ENCODE measurements around the gene SLC6A3. TPM values are rescaled to one million over a fixed set of nuclear protein-coding genes. Genes with fewer than 3 reads are reported as not detected.

Gene SLC6A3
- total and polyA plus RNA-seq, 7 donors, result under 0.01 to 0.01 TPM; not detected in 5

DNA sequence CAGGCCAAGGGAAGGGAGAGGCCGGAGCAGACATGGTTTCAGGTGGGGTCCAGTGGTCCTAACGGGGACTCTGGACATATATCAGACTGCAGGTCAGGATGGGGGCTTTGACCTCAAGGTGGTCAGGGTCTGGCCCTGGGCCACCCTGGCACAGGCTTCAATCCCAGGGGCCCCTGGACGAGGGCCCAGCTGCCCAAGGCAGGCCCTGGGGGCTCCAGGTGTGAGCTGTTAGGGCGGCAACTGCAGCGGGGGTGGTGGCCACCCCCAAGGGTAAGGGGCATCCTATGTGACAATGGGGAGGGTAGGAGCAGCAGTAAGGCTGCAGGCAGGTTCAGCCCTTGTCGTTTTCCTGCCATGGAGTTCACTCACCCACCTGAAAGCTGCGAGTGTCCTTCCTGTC is 54.9 kb downstream of the SLC6A3 start:
- DNase-seq, result peak in 1 of 2 donors; percentile 25
- TF ChIP-seq CTCF (IDR thresholded peaks at IDR 0.05), result no peak
- WGBS, 3 donors, result 64 to 71% (median 66%) methylated on average over 7 of the region's 7 CpGs
- Histone ChIP-seq H3K4me3 (no peak overlapping the region), H3K9me3 (no peaks in the 10 kb centered on the region), H3K27me3 (ENCODE audit: insufficient read depth in 3 of 3, low read length in 2 of 3) (peaks cover 3 to 80% (median 28%) of the 10 kb centered on the region in 3 donors), H3K4me1 (no peaks in the 10 kb centered on the region), H3K27ac (no peak overlapping the region), H3K36me3 (ENCODE audit: insufficient read depth in 1 of 2, low read depth in 1 of 2) (no peaks in the 10 kb centered on the region)
- intact Hi-C loops (cut with DNase I), result no loop called here
- ATAC-seq, result no peak

- Histone ChIP-seq H3K27ac (no peak overlapping the region), H3K36me3 (ENCODE audit: insufficient read depth in 1 of 2, low read depth in 1 of 2) (no peaks in the 10 kb centered on the region), H3K4me3 (no peak overlapping the region), H3K4me1 (no peaks in the 10 kb centered on the region), H3K9me3 (no peaks in the 10 kb centered on the region), H3K27me3 (ENCODE audit: insufficient read depth in 3 of 3, low read length in 2 of 3) (peaks cover 3 to 77% (median 22%) of the 10 kb centered on the region in 3 donors)
- TF ChIP-seq CTCF (IDR thresholded peaks at IDR 0.05), result no peak
- intact Hi-C loops (cut with DNase I), result loop anchor here in 1 of 2 donors (10.0 kb wide), 1 partner anchor 256 kb away; no protein-coding TSS in a partner anchor
- 88 to 94% (median 93%) methylated on average over 4 of the region's 4 CpGs for WGBS, 3 donors
- DNase-seq, result no peak
- ATAC-seq, result no peak
These were observed 56.8 kb downstream of the SLC6A3 start for GRCh38 chr5:1388383-1388967.

DNA sequence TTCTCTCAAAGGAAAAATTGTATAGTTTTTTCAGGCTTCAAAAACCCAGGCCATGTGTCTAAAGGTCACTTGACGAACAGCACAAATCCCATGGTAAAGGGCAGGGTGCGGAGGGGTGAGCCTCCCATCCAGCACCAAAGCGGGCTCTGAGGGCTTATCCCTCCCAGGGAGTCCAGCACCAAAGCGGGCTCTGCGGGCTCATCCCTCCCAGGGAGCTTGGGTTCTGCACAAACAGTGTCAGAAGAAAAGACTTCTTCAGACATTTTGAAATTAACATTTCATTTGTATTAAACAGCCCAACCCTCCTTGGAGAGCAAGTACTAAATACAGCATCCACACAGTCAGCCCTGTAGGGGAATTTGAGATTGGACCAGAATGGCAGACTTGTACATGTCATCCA is 57.4 kb downstream of the SLC6A3 start:
- H3K4me3 ChIP-seq, result no peak overlapping the region
- WGBS, 3 donors, result 81 to 88% (median 87%) methylated on average over 5 of the region's 5 CpGs
- ATAC-seq (no peak), DNase-seq (peak in 1 of 2 donors; percentile 26)
- TF ChIP-seq CTCF (IDR thresholded peaks at IDR 0.05), result no peak
- H3K27me3 ChIP-seq (ENCODE audit: insufficient read depth in 3 of 3, low read length in 2 of 3), result peaks cover 3 to 82% (median 22%) of the 10 kb centered on the region in 3 donors
- H3K36me3 ChIP-seq (ENCODE audit: insufficient read depth in 1 of 2, low read depth in 1 of 2), result no peaks in the 10 kb centered on the region
- H3K27ac ChIP-seq, result no peak overlapping the region
- H3K4me1 ChIP-seq, result no peaks in the 10 kb centered on the region
- H3K9me3 ChIP-seq, result no peaks in the 10 kb centered on the region
- intact Hi-C loops (cut with DNase I), result loop anchor here in 1 of 2 donors (10.0 kb wide), 1 partner anchor 257 kb away; no protein-coding TSS in a partner anchor

DNA sequence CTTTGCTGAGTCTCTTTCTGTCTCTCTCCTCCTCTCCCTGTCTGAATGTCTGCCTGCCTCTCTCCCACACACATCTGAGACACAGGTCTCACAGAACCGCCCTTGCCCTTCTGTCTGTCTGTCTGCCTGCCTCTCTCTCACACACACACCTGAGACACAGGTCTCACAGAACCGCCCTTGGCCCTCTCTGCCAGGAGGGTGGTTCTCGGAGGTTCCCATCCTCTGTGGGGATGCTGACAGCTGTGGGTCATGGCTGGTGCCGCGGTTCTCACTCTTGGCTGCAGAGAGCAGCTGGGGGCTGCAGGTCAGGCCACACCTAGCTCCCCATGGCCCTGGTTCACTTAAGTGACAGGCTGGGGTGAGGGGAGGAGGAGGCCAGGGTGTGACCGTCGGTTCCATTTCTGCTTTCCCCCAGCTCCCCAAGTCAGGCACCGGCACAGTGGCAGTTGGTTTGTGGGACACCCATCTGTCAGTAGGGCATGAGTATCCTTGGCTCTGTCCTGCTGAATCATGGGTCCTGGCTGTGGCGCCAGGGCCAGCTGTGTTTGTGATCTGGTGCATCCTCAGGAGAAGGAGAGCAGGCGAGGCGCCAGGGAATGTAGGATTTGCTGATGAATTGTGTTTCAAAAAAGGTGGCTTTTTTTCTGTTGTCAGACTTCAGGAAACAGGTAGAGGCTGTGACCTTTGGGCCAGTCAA is 58.0 kb downstream of the SLC6A3 start:
- Histone ChIP-seq H3K4me3 (no peak overlapping the region), H3K27me3 (ENCODE audit: insufficient read depth in 3 of 3, low read length in 2 of 3) (peaks cover 3 to 81% (median 20%) of the 10 kb centered on the region in 3 donors), H3K27ac (no peak overlapping the region), H3K4me1 (no peaks in the 10 kb centered on the region), H3K9me3 (no peaks in the 10 kb centered on the region), H3K36me3 (ENCODE audit: insufficient read depth in 1 of 2, low read depth in 1 of 2) (no peaks in the 10 kb centered on the region)
- no peak for TF ChIP-seq CTCF (IDR thresholded peaks at IDR 0.05)
- no peak for ATAC-seq
- WGBS, 3 donors, result 25 to 38% (median 34%) methylated on average over 11 of the region's 11 CpGs
- peak in 1 of 2 donors; percentile 51 for DNase-seq
- intact Hi-C loops (cut with DNase I), result loop anchor here in 1 of 2 donors (10.0 kb wide), 1 partner anchor 258 kb away; no protein-coding TSS in a partner anchor
